IMR-90 (cell line): ENCODE data around the gene TSSK2. TPM values are rescaled to one million over a fixed set of nuclear protein-coding genes. Genes with fewer than 3 reads are reported as not detected.

Experiments
- ATAC-seq: fragments of 200-7000 bp; cut with Tn5 transposase; 2 replicates; pipeline ENCODE4 v1.9.1; 2020; ENCODE audit warnings: low read depth, mild to moderate bottlenecking, moderate library complexity
- BruUV-seq: library from RNA; stranded (reverse); fragments of 400-500 nt; replicated peaks from 2 replicates; lab custom pipeline; 2021; lab: Mats Ljungman, UMichigan
- CTCF ChIA-PET: fragments of 300-600 bp; formaldehyde crosslinking; extraction: SDS; loops from one replicate; lab custom pipeline; 2021; ENCODE audit warnings: antibody characterized with exemption; lab: Yijun Ruan, JAX
- POLR2A ChIA-PET: fragments of 300-600 bp; sonication (Branson Sonifier 250); formaldehyde crosslinking; loops from one replicate; lab custom pipeline; 2022; ENCODE audit warnings: antibody characterized with exemption; ENCODE audit not compliant: unreplicated experiment; lab: Charles Lee
- DNase-seq: peaks from one replicate; pipeline ENCODE4 v3.0.0; 2013
- H2AFZ ChIP-seq: replicated peaks from 2 replicates; pipeline ENCODE3; 2013; ENCODE audit warnings: low read length, mild to moderate bottlenecking; ENCODE audit not compliant: poor library complexity
- H2AK5ac ChIP-seq: 2 replicates; pipeline ENCODE4 v1.6.1; 2013; ENCODE audit warnings: low read depth, low read length, inconsistent platforms
- H2AK9ac ChIP-seq: replicated peaks from 2 replicates; pipeline ENCODE3; 2013; ENCODE audit warnings: mild to moderate bottlenecking, low read depth, low read length, moderate library complexity; ENCODE audit not compliant: poor library complexity
- H2BK120ac ChIP-seq: 2 replicates; pipeline ENCODE4 v1.6.1; 2013; ENCODE audit warnings: low read depth, low read length, inconsistent platforms
- H2BK15ac ChIP-seq: 3 replicates; pipeline ENCODE4 v1.6.1; 2013; ENCODE audit warnings: low read depth, low read length, inconsistent platforms
- H2BK20ac ChIP-seq: 2 replicates; pipeline ENCODE4 v1.6.1; 2013; ENCODE audit warnings: low read depth, mild to moderate bottlenecking, inconsistent platforms, low read length, moderate library complexity
- H2BK5ac ChIP-seq: 2 replicates; pipeline ENCODE4 v1.6.1; 2013; ENCODE audit warnings: mild to moderate bottlenecking, low read depth, low read length, inconsistent platforms; ENCODE audit not compliant: poor library complexity, severe bottlenecking
- H3K14ac ChIP-seq: replicated peaks from 2 replicates; pipeline ENCODE4 v1.6.1; 2013; ENCODE audit warnings: low read depth, low read length, inconsistent platforms
- H3K18ac ChIP-seq: 2 replicates; pipeline ENCODE4 v1.6.1; 2013; ENCODE audit warnings: low read depth, low read length, control low read depth
- H3K23ac ChIP-seq: 2 replicates; pipeline ENCODE4 v1.6.1; 2013; ENCODE audit warnings: low read depth, low read length, inconsistent platforms
- H3K27ac ChIP-seq: 2 replicates; pipeline ENCODE4 v1.5.1; 2013; ENCODE audit warnings: mild to moderate bottlenecking, control low read depth, low read length; ENCODE audit not compliant: insufficient read depth
- H3K27me3 ChIP-seq: 2 replicates; pipeline ENCODE4 v1.6.1; 2013; ENCODE audit warnings: low read length; ENCODE audit not compliant: control insufficient read depth, insufficient read depth
- H3K36me3 ChIP-seq: 2 replicates; pipeline ENCODE4 v1.6.1; 2013; ENCODE audit warnings: low read length, mixed read lengths; ENCODE audit not compliant: control insufficient read depth, insufficient read depth
- H3K4ac ChIP-seq: 2 replicates; pipeline ENCODE4 v1.6.1; 2013; ENCODE audit warnings: low read depth, low read length, inconsistent platforms
- H3K4me1 ChIP-seq: 2 replicates; pipeline ENCODE4 v1.6.1; 2013; ENCODE audit warnings: low read length, mixed read lengths; ENCODE audit not compliant: control insufficient read depth, insufficient read depth
- H3K4me2 ChIP-seq: 2 replicates; pipeline ENCODE4 v1.6.1; 2013; ENCODE audit warnings: low read depth, mild to moderate bottlenecking, control low read depth, low read length, moderate library complexity
- H3K4me3 ChIP-seq: 2 replicates; pipeline ENCODE4 v1.5.1; 2013; ENCODE audit warnings: low read depth, mild to moderate bottlenecking, control low read depth, low read length, moderate library complexity; ENCODE audit not compliant: insufficient read depth
- H3K56ac ChIP-seq: 2 replicates; pipeline ENCODE4 v1.6.1; 2013; ENCODE audit warnings: low read length, inconsistent platforms; ENCODE audit not compliant: insufficient read depth; ENCODE audit errors: extremely low read depth
- H3K79me1 ChIP-seq, 2 experiments: 2 replicates each; pipeline ENCODE4 v1.6.1; 2013; ENCODE audit warnings: low read length in 2 of 2, inconsistent platforms in 1 of 2, low read depth in 1 of 2
- H3K9ac ChIP-seq: 2 replicates; pipeline ENCODE4 v1.6.1; 2013; ENCODE audit warnings: low read depth, low read length, control low read depth
- H3K9me1 ChIP-seq: 2 replicates; pipeline ENCODE4 v1.6.1; 2013; ENCODE audit warnings: low read length, inconsistent platforms; ENCODE audit not compliant: insufficient read depth
- H3K9me3 ChIP-seq: 2 replicates; pipeline ENCODE4 v1.6.1; 2013; ENCODE audit warnings: low read length; ENCODE audit not compliant: control insufficient read depth, insufficient read depth
- H4K20me1 ChIP-seq: 2 replicates; pipeline ENCODE4 v1.6.1; 2013; ENCODE audit warnings: low read length, inconsistent platforms; ENCODE audit not compliant: insufficient read depth
- H4K5ac ChIP-seq: 2 replicates; pipeline ENCODE4 v1.6.1; 2013; ENCODE audit warnings: mild to moderate bottlenecking, low read depth, low read length, control low read depth
- H4K8ac ChIP-seq, 2 experiments: 2 replicates each; pipeline ENCODE4 v1.6.1; 2013; ENCODE audit warnings: low read depth in 2 of 2, low read length in 2 of 2, control low read depth in 1 of 2, inconsistent platforms in 1 of 2
- H4K91ac ChIP-seq: 2 replicates; pipeline ENCODE4 v1.6.1; 2013; ENCODE audit warnings: low read depth, low read length, inconsistent platforms; ENCODE audit not compliant: insufficient read depth
- MXI1 ChIP-seq: IDR thresholded peaks from 2 replicates; pipeline ENCODE4 v1.6.1; 2012; ENCODE audit warnings: low read depth, mild to moderate bottlenecking, low read length, moderate library complexity, borderline replicate concordance
- RCOR1 ChIP-seq: IDR thresholded peaks from 2 replicates; pipeline ENCODE4 v1.6.1; 2012; ENCODE audit warnings: mild to moderate bottlenecking, low read length, improper control_type of control experiment; ENCODE audit not compliant: insufficient replicate concordance
- SMC3 ChIP-seq: fragments of 150-350 bp; IDR thresholded peaks from 2 replicates; pipeline ENCODE4 v1.6.1; 2016; ENCODE audit warnings: low read depth, mild to moderate bottlenecking, antibody characterized with exemption, low read length, moderate library complexity
- WGBS, 2 experiments: methylation state at CpG; one replicate each; pipeline versions ENCODE4 v1.1.5 to v1.1.7; 2013; ENCODE audit warnings: missing lambda C conversion rate in 2 of 2; ENCODE audit not compliant: insufficient read length in 1 of 2; ENCODE audit errors: extremely low coverage in 2 of 2; 5-methylcytosine and 5-hydroxymethylcytosine counted together
- dilution Hi-C: fragments of 300-500 bp; cut with HindIII; formaldehyde crosslinking; loops from one replicate; pipeline ENCODE4 v1.14.3; 2018; ENCODE audit warnings: low sequenced_read_pairs; ENCODE audit not compliant: unreplicated experiment
- in situ Hi-C: fragments of 300-500 bp; cut with MboI; formaldehyde crosslinking; loops from 3 replicates; pipeline ENCODE4 v1.14.3; 2019; ENCODE audit warnings: low sequenced_read_pairs, inconsistent platforms, mixed read lengths
- intact Hi-C: fragments of 100-400 bp; cut with micrococcal nuclease; formaldehyde crosslinking; loops from 2 replicates; pipeline ENCODE4 v1.10.0; 2022
- polyA plus RNA-seq, 3 experiments: library from polyadenylated mRNA; depleted of rRNA; stranded (reverse); fragments of >200 nt; gene quantifications; 2 replicates each; pipeline ENCODE4 v1.2.3, GENCODE V29; 2012; ENCODE audit warnings: low replicate concordance in 1 of 3
- total RNA-seq: library from RNA; depleted of rRNA; stranded (reverse); fragments of >200 nt; gene quantifications from 2 replicates; pipeline ENCODE4 v1.2.3, GENCODE V29; 2012

TSSK2 gene
- total and polyA plus RNA-seq, 2 of the 4 experiments (the other 2 are of a cell fraction), result not detected

DNA sequence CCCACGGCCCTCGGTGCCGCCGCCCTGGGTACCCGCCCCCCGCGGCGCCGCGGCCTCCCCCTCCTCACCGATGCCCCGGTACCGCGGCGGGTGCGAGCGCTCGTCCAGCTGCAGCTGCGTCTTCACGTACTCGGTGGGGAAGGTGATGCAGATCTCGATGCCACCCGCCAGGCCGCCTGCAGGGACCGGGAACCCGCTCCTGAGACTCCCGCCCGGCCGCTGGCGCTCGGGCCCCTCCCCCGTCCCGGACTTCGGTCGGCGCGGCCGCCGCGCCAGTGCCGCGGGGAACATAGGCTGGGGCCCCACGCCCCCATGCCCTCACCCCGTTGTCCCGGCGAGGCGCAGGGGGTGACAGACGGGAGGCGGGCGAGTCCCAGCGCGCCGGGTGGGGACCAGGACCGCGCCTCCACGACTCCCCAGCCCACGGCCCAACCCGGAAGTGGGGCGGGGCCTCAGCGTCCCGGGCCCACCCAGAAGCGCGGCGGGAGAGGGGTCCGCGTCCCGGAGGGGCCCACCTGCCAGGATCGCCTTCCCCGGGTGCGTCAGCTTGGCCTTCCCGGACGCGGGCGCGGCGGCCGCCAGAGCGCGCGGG, 47.1 kb downstream of the TSSK2 start:
- no peak overlapping the region for H2BK20ac ChIP-seq
- peak; percentile 11 for DNase-seq
- TF ChIP-seq MXI1 (0 out of 2 replicates have a peak, but pooled peaks have one; percentile 12), SMC3 (no peak), RCOR1 (no peak)
- H3K4ac ChIP-seq, result peak overlapping the region; percentile 68
- peaks cover 6 to 49% of the 10 kb centered on the region in 2 experiments; a peak in 3 of 4 replicates for H3K79me1 ChIP-seq
- H2BK5ac ChIP-seq, result peak overlapping the region; percentile 50
- peaks cover 20% of the 10 kb centered on the region for H4K20me1 ChIP-seq
- in situ Hi-C loops (no loop called here), dilution Hi-C loops (no loop called here), intact Hi-C loops (loop anchor here (2.0 kb wide), 2 partner anchors 179 to 301 kb away; partner anchors contain the start of genes CDC45 and UFD1)
- H2BK120ac ChIP-seq, result no peak overlapping the region
- H3K23ac ChIP-seq, result peak overlapping the region; percentile 52; the same call in 1 of the 2 replicates
- H4K8ac ChIP-seq, result peak overlapping the region in 1 of 2 experiments; percentile 80; a peak in 2 of 4 replicates
- H3K18ac ChIP-seq, result no peak overlapping the region; the same call in 1 of the 2 replicates
- H2AFZ ChIP-seq, result peak overlapping the region; percentile 96
- peaks cover 8% of the 10 kb centered on the region for H3K36me3 ChIP-seq
- H3K9ac ChIP-seq, result peak overlapping the region; percentile 87
- H2AK9ac ChIP-seq, result peak overlapping the region; percentile 86
- POLR2A ChIA-PET, result interaction anchor here (0.5 kb wide), 1 partner anchor 184 kb away, joined by 4 read pairs; no protein-coding TSS in a partner anchor
- H3K4me1 ChIP-seq, result peaks cover 22% of the 10 kb centered on the region
- H3K9me3 ChIP-seq, result no peaks in the 10 kb centered on the region
- CTCF ChIA-PET, result interaction anchor here (0.9 kb wide), 2 partner anchors 109 to 451 kb away, joined by 3 to 4 read pairs; no protein-coding TSS in a partner anchor
- H2AK5ac ChIP-seq, result no peak overlapping the region
- H4K91ac ChIP-seq, result peak overlapping the region; percentile 77; the same call in 1 of the 2 replicates
- no peak overlapping the region for H2BK15ac ChIP-seq
- peak overlapping the region; percentile 94 for H3K4me3 ChIP-seq
- no peak overlapping the region; the same call in 1 of the 2 replicates for H3K14ac ChIP-seq
- TSS peak; percentile 72 for BruUV-seq
- no peaks in the 10 kb centered on the region for H3K27me3 ChIP-seq
- H3K9me1 ChIP-seq, result 0 out of 2 replicates have a peak, but pooled peaks cover 4% of the 10 kb centered on the region
- peak; percentile 45 for ATAC-seq
- peak overlapping the region; percentile 70 for H3K27ac ChIP-seq
- H3K56ac ChIP-seq, result 0 out of 2 replicates have a peak overlapping the region, but pooled peaks have one; percentile 11
- H4K5ac ChIP-seq, result no peak overlapping the region
- 2% methylated on average over 7 of the region's 80 CpGs; no CpG with 5 or more reads in 1 of the 2 experiments for WGBS, 2 experiments
- H3K4me2 ChIP-seq, result peak overlapping the region; percentile 87
